ENCODE measurements around the gene BAZ1B.

DNA sequence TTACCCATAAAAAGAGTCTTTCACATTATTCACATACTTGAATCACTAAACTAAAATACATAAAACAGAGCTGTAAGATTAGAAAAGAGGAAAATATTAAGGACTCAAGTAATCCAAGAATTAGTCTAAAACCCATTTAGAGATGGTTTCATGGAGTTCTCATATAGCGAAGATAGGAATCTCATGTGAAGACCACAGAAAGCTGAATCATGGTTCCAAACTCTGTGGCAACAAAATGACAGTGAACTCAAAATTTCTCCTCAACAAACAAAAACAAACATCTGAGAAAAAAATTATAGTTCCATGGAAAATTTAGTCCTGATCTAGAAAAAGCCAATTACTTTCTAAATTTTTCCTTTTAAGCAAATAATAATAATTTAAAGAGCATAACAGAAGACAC, 34.6 kb downstream of the BAZ1B start:
- TF ChIP-seq, protein P1, sequence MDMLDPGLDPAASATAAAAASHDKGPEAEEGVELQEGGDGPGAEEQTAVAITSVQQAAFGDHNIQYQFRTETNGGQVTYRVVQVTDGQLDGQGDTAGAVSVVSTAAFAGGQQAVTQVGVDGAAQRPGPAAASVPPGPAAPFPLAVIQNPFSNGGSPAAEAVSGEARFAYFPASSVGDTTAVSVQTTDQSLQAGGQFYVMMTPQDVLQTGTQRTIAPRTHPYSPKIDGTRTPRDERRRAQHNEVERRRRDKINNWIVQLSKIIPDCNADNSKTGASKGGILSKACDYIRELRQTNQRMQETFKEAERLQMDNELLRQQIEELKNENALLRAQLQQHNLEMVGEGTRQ (IDR thresholded peaks at IDR 0.05; ENCODE audit: low read depth, low read length): no peak
- TF ChIP-seq MXI1 (IDR thresholded peaks at IDR 0.05; ENCODE audit: borderline replicate concordance, low read depth, low read length): no peak
- no peak for TF ChIP-seq CEBPB (IDR thresholded peaks at IDR 0.05; ENCODE audit: low read depth, low read length)
- TF ChIP-seq, protein P2, sequence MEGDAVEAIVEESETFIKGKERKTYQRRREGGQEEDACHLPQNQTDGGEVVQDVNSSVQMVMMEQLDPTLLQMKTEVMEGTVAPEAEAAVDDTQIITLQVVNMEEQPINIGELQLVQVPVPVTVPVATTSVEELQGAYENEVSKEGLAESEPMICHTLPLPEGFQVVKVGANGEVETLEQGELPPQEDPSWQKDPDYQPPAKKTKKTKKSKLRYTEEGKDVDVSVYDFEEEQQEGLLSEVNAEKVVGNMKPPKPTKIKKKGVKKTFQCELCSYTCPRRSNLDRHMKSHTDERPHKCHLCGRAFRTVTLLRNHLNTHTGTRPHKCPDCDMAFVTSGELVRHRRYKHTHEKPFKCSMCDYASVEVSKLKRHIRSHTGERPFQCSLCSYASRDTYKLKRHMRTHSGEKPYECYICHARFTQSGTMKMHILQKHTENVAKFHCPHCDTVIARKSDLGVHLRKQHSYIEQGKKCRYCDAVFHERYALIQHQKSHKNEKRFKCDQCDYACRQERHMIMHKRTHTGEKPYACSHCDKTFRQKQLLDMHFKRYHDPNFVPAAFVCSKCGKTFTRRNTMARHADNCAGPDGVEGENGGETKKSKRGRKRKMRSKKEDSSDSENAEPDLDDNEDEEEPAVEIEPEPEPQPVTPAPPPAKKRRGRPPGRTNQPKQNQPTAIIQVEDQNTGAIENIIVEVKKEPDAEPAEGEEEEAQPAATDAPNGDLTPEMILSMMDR (conservative IDR thresholded peaks at IDR 0.05; ENCODE audit: low read depth, low read length): no peak
- no peak for TF ChIP-seq RAD21 (IDR thresholded peaks at IDR 0.05; ENCODE audit: low read length)
- no peak for TF ChIP-seq POLR2A (IDR thresholded peaks at IDR 0.05; ENCODE audit: low read depth, low read length)
- TF ChIP-seq SMC3 (IDR thresholded peaks at IDR 0.05; ENCODE audit: low read depth, low read length): no peak
- TF ChIP-seq MAFK (IDR thresholded peaks at IDR 0.05; ENCODE audit: low read depth, low read length): no peak
- TF ChIP-seq FOS (IDR thresholded peaks at IDR 0.05; ENCODE audit: low read depth, low read length): no peak
- TF ChIP-seq RCOR1 (IDR thresholded peaks at IDR 0.05; ENCODE audit: insufficient replicate concordance, low read length): no peak
- TF ChIP-seq NFE2L2 (IDR thresholded peaks at IDR 0.05; ENCODE audit: low read depth, low read length): no peak
- TF ChIP-seq CHD1 (IDR thresholded peaks at IDR 0.05; ENCODE audit: low read depth, low read length): no peak
- no peak for TF ChIP-seq MAZ (IDR thresholded peaks at IDR 0.05; ENCODE audit: borderline replicate concordance, low read depth, low read length)
- TF ChIP-seq, protein P3, sequence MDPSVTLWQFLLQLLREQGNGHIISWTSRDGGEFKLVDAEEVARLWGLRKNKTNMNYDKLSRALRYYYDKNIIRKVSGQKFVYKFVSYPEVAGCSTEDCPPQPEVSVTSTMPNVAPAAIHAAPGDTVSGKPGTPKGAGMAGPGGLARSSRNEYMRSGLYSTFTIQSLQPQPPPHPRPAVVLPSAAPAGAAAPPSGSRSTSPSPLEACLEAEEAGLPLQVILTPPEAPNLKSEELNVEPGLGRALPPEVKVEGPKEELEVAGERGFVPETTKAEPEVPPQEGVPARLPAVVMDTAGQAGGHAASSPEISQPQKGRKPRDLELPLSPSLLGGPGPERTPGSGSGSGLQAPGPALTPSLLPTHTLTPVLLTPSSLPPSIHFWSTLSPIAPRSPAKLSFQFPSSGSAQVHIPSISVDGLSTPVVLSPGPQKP (IDR thresholded peaks at IDR 0.05; ENCODE audit: borderline replicate concordance, low read depth, low read length): no peak
